ENCODE results near the gene MTAP. TPM values are rescaled to one million over a fixed set of nuclear protein-coding genes. Genes with fewer than 3 reads are reported as not detected.

The MTAP gene
- total RNA-seq, 1 donor from 2014 or later = 73.4 TPM

DNA sequence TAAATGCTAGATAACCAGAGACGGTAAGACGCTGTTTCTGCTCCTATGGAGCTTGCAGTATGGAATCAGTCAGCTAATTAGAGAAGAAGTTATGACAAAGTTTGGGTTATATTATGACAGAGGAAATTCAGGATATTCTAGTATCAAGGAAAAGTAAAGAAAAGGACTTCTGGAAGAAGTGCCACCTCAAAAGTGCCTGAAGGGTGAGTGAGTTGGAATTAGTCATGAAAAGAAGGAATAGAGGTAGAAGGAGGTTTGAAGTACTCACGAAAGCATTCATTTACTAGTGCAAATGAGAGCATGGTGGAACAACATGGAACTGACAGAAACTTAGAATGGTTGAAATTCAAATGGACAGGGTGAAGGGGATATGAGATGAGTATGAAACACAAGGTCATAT, 40.4 kb upstream of the MTAP start:
- no peaks in the 10 kb centered on the region for H3K4me1 Mint-ChIP-seq (ENCODE audit: unreplicated experiment)
- H3K27me3 Mint-ChIP-seq = peaks cover 18% of the 10 kb centered on the region
- no peaks in the 10 kb centered on the region for H3K36me3 Mint-ChIP-seq
- no peak for DNase-seq (ENCODE audit: extremely low spot score, unreplicated experiment)
- H3K9me3 Mint-ChIP-seq = no peaks in the 10 kb centered on the region
- TF ChIP-seq, protein P1, sequence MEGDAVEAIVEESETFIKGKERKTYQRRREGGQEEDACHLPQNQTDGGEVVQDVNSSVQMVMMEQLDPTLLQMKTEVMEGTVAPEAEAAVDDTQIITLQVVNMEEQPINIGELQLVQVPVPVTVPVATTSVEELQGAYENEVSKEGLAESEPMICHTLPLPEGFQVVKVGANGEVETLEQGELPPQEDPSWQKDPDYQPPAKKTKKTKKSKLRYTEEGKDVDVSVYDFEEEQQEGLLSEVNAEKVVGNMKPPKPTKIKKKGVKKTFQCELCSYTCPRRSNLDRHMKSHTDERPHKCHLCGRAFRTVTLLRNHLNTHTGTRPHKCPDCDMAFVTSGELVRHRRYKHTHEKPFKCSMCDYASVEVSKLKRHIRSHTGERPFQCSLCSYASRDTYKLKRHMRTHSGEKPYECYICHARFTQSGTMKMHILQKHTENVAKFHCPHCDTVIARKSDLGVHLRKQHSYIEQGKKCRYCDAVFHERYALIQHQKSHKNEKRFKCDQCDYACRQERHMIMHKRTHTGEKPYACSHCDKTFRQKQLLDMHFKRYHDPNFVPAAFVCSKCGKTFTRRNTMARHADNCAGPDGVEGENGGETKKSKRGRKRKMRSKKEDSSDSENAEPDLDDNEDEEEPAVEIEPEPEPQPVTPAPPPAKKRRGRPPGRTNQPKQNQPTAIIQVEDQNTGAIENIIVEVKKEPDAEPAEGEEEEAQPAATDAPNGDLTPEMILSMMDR (conservative IDR thresholded peaks at IDR 0.05) = no peak
- no peak overlapping the region for H3K4me3 Mint-ChIP-seq
- H3K27ac Mint-ChIP-seq = no peak overlapping the region

DNA sequence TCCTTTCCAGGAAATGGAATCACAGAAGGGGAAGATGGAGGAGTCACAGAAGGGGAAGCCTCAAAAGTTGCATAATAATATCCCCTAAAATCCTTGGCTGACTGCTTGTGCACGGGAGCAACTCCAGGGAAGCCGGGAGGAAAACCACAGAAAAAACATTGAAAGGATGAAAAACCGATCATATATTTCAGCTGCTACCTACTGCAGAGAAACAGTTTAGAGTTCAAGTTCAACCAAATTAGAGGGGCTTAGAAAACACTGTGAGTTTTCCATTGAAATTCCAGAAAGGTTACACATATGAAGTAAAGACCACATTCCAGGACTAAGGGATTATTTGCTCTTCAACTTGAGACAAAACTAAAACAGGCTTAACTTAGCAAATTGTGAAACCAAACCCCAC, 37.6 kb upstream of the MTAP start:
- Mint-ChIP-seq H3K4me3 (no peak overlapping the region), H3K4me1 (ENCODE audit: unreplicated experiment) (no peaks in the 10 kb centered on the region), H3K9me3 (no peaks in the 10 kb centered on the region), H3K36me3 (no peaks in the 10 kb centered on the region), H3K27ac (no peak overlapping the region), H3K27me3 (peaks cover 8% of the 10 kb centered on the region)
- DNase-seq (ENCODE audit: extremely low spot score, unreplicated experiment) = no peak
- TF ChIP-seq, protein P1 (conservative IDR thresholded peaks at IDR 0.05) = no peak

DNA sequence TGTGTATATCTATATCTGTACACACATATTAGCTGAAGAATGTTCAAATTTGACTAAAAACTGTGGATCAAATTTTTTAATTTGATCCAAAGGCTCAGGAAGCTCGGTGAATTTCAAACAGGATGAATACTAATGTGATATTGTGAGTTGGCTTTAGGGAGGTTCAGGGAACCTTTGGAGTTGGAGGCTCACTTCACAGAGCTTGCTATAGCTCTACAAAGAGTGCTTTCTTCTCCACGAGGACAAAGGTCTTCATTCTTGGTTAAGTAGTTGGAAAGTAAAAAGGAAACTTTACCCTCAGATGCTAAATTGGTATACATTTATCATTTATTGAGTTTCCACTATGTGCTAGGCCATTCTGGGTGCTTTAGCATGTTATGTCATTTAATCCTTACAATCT, 36.3 kb upstream of the MTAP start:
- Mint-ChIP-seq H3K27ac (no peak overlapping the region), H3K4me1 (ENCODE audit: unreplicated experiment) (peaks cover 4% of the 10 kb centered on the region), H3K4me3 (no peak overlapping the region), H3K36me3 (no peaks in the 10 kb centered on the region), H3K9me3 (peaks cover 4% of the 10 kb centered on the region), H3K27me3 (peaks cover 7% of the 10 kb centered on the region)
- no peak for DNase-seq (ENCODE audit: extremely low spot score, unreplicated experiment)
- TF ChIP-seq, protein P1 (conservative IDR thresholded peaks at IDR 0.05) = no peak

DNA sequence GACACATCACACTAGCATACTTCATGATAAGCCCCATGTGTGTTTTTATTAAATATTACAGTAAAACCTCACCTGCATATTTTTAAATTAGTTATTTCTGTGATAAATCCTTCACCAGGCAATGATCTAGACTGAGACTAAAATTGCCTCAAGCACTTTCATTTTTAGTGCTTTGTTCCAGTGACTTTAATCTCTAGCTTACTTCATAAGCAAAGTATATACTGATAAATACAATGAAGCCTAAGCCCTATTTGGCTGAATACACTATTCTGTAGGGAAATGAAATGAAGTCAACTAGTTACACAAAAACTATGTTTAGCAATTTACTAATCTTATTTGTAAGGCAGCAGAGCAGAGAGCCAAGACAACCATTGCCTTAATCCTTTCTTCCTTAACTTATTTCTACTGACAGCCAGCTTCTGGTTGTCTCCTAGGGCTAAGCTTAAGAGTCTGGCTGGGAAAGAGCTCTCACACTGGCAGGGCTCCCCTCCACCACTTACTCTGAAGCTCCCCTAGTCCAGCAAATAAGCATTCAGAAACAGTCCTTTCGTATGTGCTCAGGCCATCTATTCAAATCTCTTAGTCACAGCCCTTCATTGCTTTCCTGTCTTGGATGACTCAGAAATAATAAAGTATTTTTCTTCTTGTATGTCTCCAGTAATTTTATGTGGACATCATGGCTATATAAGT, 31.4 kb upstream of the MTAP start:
- TF ChIP-seq, protein P1 (conservative IDR thresholded peaks at IDR 0.05) = no peak
- DNase-seq (ENCODE audit: extremely low spot score, unreplicated experiment) = no peak
- Mint-ChIP-seq H3K4me1 (ENCODE audit: unreplicated experiment) (peaks cover 4% of the 10 kb centered on the region), H3K4me3 (no peak overlapping the region), H3K36me3 (no peaks in the 10 kb centered on the region), H3K9me3 (peaks cover 4% of the 10 kb centered on the region), H3K27me3 (no peaks in the 10 kb centered on the region), H3K27ac (peak overlapping the region; percentile 66)

DNA sequence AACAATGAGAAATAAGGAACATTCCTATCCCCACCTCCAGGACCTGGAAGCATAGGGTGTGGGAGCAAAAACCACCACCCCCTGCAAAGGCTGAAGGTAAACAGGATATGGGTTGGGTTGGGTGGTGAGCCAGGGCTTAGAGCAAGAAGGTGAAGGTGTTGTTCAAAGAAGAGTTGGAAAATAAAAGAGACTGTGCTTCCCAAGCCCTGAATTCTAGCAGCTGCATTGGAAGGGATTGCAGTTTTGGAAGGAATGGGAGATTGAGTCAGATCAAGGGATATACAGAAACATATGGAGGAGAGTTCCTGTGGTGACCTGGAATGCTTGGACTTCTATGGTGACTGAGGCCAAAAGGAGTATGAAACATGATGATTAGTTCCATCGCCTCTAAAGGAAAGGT, 24.7 kb upstream of the MTAP start:
- peaks cover 4% of the 10 kb centered on the region for H3K4me1 Mint-ChIP-seq (ENCODE audit: unreplicated experiment)
- no peaks in the 10 kb centered on the region for H3K9me3 Mint-ChIP-seq
- H3K27ac Mint-ChIP-seq = no peak overlapping the region
- H3K36me3 Mint-ChIP-seq = no peaks in the 10 kb centered on the region
- DNase-seq (ENCODE audit: extremely low spot score, unreplicated experiment) = no peak
- no peak overlapping the region for H3K4me3 Mint-ChIP-seq
- H3K27me3 Mint-ChIP-seq = no peaks in the 10 kb centered on the region
- TF ChIP-seq, protein P1 (conservative IDR thresholded peaks at IDR 0.05) = no peak

Measured in type B pancreatic cell (in vitro differentiated cells).